GM18526 (cell line): Measurements from ENCODE around the gene NKX2-4.

ENCODE experiments used
- POLR2A ChIP-seq: IDR thresholded peaks from 3 replicates; pipeline ENCODE4 v1.6.1; 2011; ENCODE audit not compliant: insufficient read length; ENCODE audit errors: extremely low read depth

NKX2-4 gene

GRCh38 chr20:21397341-21398108, at the start of gene NKX2-4:
NKX2-4 (minus strand) TSS chr20:21397526; CDS start chr20:21397399, 127 bp downstream.
- TF ChIP-seq POLR2A: no peak

GRCh38 chr20:21437816-21438215, 40.5 kb upstream of the NKX2-4 start:
- TF ChIP-seq POLR2A: no peak

- no peak for TF ChIP-seq POLR2A
These were observed 39.9 kb upstream of the NKX2-4 start for GRCh38 chr20:21437248-21437647.

GRCh38 chr20:21436205-21436604, 38.9 kb upstream of the NKX2-4 start:
- TF ChIP-seq POLR2A: no peak

GRCh38 chr20:21435576-21435975, 38.2 kb upstream of the NKX2-4 start:
- no peak for TF ChIP-seq POLR2A

GRCh38 chr20:21433329-21433890, 36.1 kb upstream of the NKX2-4 start:
- TF ChIP-seq POLR2A: no peak

GRCh38 chr20:21432911-21433310, 35.6 kb upstream of the NKX2-4 start:
- TF ChIP-seq POLR2A: no peak

GRCh38 chr20:21430020-21430419, 32.7 kb upstream of the NKX2-4 start:
- TF ChIP-seq POLR2A: no peak

- TF ChIP-seq POLR2A: no peak
These were observed 27.5 kb upstream of the NKX2-4 start for GRCh38 chr20:21424846-21425245.

GRCh38 chr20:21421601-21422236, 24.4 kb upstream of the NKX2-4 start:
- TF ChIP-seq POLR2A: no peak

GRCh38 chr20:21411725-21412124, 14.4 kb upstream of the NKX2-4 start:
- TF ChIP-seq POLR2A: no peak

- no peak for TF ChIP-seq POLR2A
These were observed 1.7 kb upstream of the NKX2-4 start for GRCh38 chr20:21399005-21399475.

GRCh38 chr20:21398109-21399004, 1.0 kb upstream of the NKX2-4 start:
- TF ChIP-seq POLR2A: no peak

- TF ChIP-seq POLR2A: no peak
These were observed 556 bp downstream of the NKX2-4 start for GRCh38 chr20:21396599-21397340.

- no peak for TF ChIP-seq POLR2A
These were observed 1.4 kb downstream of the NKX2-4 start for GRCh38 chr20:21395666-21396598.
